Suprapubic skin (tissue), 4 donors: ENCODE data around the gene RND3.

Experiments used
- CTCF ChIP-seq, 2 donors: fragments of 200-600 bp in 1 of 2; fragments of 450-650 bp in 1 of 2; sonication (generic) in 1 of 2; IDR thresholded peaks; one replicate each; pipeline ENCODE4 v1.5.1; 2016 to 2019; ENCODE audit warnings: antibody characterized with exemption in 2 of 2, mild to moderate bottlenecking in 1 of 2, moderate library complexity in 1 of 2
- EP300 ChIP-seq: sonication (generic); formaldehyde crosslinking; IDR thresholded peaks from one replicate; pipeline ENCODE4 v1.6.1; 2017; ENCODE audit warnings: antibody characterized with exemption
- POLR2A ChIP-seq, 2 donors: fragments of 450-650 bp; IDR thresholded peaks; one replicate each; pipeline ENCODE4 v1.6.1; 2017; ENCODE audit warnings: antibody characterized with exemption in 2 of 2, mild to moderate bottlenecking in 2 of 2, moderate library complexity in 2 of 2
- POLR2AphosphoS5 ChIP-seq, 3 donors: sonication (generic); formaldehyde crosslinking; IDR thresholded peaks; one replicate each; pipeline ENCODE4 v1.6.1; 2017; ENCODE audit warnings: antibody characterized with exemption in 3 of 3

GRCh38 chr2:150483532-150483931, 3.9 kb downstream of the RND3 start:
- TF ChIP-seq POLR2A (IDR thresholded peaks at IDR 0.05) (no peak), CTCF (IDR thresholded peaks at IDR 0.05) (no peak), POLR2AphosphoS5 (IDR thresholded peaks at IDR 0.05) (no peak), EP300 (no peak)
